Activated B cell treated with CpG ODN at 0.5 μM for 24 hours (primary cell): ENCODE results near the gene TMEM129. TPM values are rescaled to one million over a fixed set of nuclear protein-coding genes. Genes with fewer than 3 reads are reported as not detected.

ENCODE experiments used
- ATAC-seq: fragments of 200-7000 bp; cut with Tn5 transposase; one replicate; pipeline ENCODE4 v1.10.0; 2021; ENCODE audit warnings: low read depth, mild to moderate bottlenecking, moderate library complexity
- CTCF ChIA-PET: fragments of 350-600 bp; sonication (Branson Sonifier 250); formaldehyde crosslinking; loops from one replicate; lab custom pipeline; 2021; ENCODE audit warnings: antibody characterized with exemption; lab: Charles Lee
- POLR2A ChIA-PET: fragments of 350-600 bp; sonication (Branson Sonifier 250); formaldehyde crosslinking; loops from one replicate; lab custom pipeline; 2021; ENCODE audit warnings: antibody characterized with exemption; lab: Charles Lee
- DNase-seq: peaks from one replicate; pipeline ENCODE4 v3.0.0; 2022
- H3K27ac Mint-ChIP-seq: one replicate; pipeline ENCODE4 v1.8.0; 2020; ENCODE audit warnings: mixed read lengths
- H3K27me3 Mint-ChIP-seq: one replicate; pipeline ENCODE4 v1.8.0; 2021; ENCODE audit warnings: mixed read lengths
- H3K36me3 Mint-ChIP-seq: one replicate; pipeline ENCODE4 v1.8.0; 2021; ENCODE audit warnings: low read depth, mixed read lengths
- H3K4me1 Mint-ChIP-seq: one replicate; pipeline ENCODE4 v1.8.0; 2021; ENCODE audit warnings: mixed read lengths
- H3K4me3 Mint-ChIP-seq: one replicate; pipeline ENCODE4 v1.8.0; 2020; ENCODE audit warnings: mild to moderate bottlenecking, mixed read lengths
- H3K9me3 Mint-ChIP-seq: one replicate; pipeline ENCODE4 v1.8.0; 2020; ENCODE audit warnings: mixed read lengths
- intact Hi-C: fragments of 100-400 bp; cut with micrococcal nuclease; formaldehyde crosslinking; loops from one replicate; pipeline ENCODE4 v1.15.1; 2024
- total RNA-seq: library from RNA; stranded (reverse); gene quantifications from 2 replicates; pipeline ENCODE4 v1.2.3, GENCODE V29; 2022
- TF ChIP-seq, protein P1 (sequence below): fragments of 200-600 bp; IDR thresholded peaks from one replicate; pipeline ENCODE4 v1.8.0; 2022; ENCODE audit warnings: antibody characterized with exemption, mild to moderate bottlenecking

TMEM129 gene
- total RNA-seq, 1 donor from 2014 or later = 23.7 TPM

DNA sequence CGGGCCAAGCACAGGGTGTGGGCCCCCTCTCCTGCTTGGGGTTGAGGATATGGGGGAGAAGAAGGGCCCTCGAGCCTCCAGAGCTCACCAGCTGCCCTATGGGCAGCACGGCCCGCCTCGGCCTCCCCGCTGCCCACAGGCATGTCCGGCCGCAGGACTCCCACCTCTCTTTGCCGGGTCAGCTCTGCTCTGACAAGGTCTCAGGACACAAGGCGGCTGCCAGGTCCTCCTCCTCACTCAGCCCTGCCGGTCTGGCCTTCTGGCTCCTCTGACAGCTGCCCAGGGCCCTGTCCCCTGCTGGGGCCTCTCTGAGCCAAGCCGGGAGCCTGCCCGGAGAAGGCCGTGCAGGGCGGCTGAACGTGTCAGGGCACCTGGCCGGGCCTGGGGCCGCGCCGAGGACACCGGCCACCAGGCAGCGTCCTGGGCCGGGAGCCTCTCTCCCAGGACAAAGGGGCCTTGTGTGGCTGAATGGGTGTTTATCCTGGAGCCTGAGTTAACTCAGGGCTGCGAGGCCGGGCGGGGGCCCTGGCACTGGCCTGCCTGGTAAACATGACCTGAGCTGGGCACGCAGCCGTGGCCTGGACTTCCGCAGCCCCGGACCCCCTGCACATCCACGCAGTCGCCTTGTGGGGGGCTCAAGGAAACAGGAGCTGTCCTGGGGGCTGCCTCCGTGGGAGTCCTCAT, 25.9 kb upstream of the TMEM129 start:
- H3K36me3 Mint-ChIP-seq = peaks cover 15% of the 10 kb centered on the region
- no peak overlapping the region for H3K4me3 Mint-ChIP-seq
- ATAC-seq (no peak), DNase-seq (no peak)
- no peaks in the 10 kb centered on the region for H3K27me3 Mint-ChIP-seq
- no peak overlapping the region for H3K27ac Mint-ChIP-seq
- CTCF ChIA-PET = interaction anchor here (1.0 to 5.3 kb wide), 4 partner anchors 14 to 153 kb away, joined by 3 to 87 read pairs (median 6); no protein-coding TSS in a partner anchor
- no peaks in the 10 kb centered on the region for H3K4me1 Mint-ChIP-seq
- POLR2A ChIA-PET = no interaction called here
- intact Hi-C loops = loop anchor here (1.0 kb wide), 1 partner anchor 152 kb away; no protein-coding TSS in a partner anchor
- no peaks in the 10 kb centered on the region for H3K9me3 Mint-ChIP-seq
- TF ChIP-seq, protein P1, sequence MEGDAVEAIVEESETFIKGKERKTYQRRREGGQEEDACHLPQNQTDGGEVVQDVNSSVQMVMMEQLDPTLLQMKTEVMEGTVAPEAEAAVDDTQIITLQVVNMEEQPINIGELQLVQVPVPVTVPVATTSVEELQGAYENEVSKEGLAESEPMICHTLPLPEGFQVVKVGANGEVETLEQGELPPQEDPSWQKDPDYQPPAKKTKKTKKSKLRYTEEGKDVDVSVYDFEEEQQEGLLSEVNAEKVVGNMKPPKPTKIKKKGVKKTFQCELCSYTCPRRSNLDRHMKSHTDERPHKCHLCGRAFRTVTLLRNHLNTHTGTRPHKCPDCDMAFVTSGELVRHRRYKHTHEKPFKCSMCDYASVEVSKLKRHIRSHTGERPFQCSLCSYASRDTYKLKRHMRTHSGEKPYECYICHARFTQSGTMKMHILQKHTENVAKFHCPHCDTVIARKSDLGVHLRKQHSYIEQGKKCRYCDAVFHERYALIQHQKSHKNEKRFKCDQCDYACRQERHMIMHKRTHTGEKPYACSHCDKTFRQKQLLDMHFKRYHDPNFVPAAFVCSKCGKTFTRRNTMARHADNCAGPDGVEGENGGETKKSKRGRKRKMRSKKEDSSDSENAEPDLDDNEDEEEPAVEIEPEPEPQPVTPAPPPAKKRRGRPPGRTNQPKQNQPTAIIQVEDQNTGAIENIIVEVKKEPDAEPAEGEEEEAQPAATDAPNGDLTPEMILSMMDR = no peak

DNA sequence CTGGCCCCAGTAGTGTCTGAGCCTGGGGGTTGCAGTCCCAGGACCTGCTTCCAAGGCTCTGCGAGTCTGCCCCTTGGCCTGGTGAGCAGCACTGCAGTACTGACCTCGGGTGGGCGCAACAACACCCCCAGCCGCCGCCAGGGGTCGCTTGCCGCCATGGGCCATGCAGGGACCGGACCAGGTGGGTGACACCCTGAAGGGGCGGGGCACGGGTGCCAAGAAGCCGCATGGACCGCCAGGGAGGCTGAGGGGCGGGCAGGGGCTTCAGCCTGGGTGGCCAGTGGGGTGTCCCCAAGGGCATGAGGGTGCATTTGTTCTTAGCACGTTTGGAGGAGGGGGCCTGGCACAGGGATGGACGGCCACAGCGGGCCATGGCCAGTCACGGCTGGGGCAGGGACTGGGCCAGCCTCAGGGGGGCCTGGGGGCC, 25.2 kb upstream of the TMEM129 start:
- CTCF ChIA-PET = interaction anchor here (1.8 to 5.3 kb wide), 2 partner anchors 64 to 154 kb away, joined by 7 to 87 read pairs; no protein-coding TSS in a partner anchor
- TF ChIP-seq, protein P1 = peak; percentile 71
- intact Hi-C loops = loop anchor here (1.0 kb wide), 1 partner anchor 153 kb away; no protein-coding TSS in a partner anchor
- POLR2A ChIA-PET = no interaction called here
- Mint-ChIP-seq H3K9me3 (no peaks in the 10 kb centered on the region), H3K27ac (no peak overlapping the region), H3K27me3 (no peaks in the 10 kb centered on the region), H3K4me3 (no peak overlapping the region), H3K36me3 (peaks cover 21% of the 10 kb centered on the region), H3K4me1 (no peaks in the 10 kb centered on the region)
- ATAC-seq (peak; percentile 95), DNase-seq (peak; percentile 84)

DNA sequence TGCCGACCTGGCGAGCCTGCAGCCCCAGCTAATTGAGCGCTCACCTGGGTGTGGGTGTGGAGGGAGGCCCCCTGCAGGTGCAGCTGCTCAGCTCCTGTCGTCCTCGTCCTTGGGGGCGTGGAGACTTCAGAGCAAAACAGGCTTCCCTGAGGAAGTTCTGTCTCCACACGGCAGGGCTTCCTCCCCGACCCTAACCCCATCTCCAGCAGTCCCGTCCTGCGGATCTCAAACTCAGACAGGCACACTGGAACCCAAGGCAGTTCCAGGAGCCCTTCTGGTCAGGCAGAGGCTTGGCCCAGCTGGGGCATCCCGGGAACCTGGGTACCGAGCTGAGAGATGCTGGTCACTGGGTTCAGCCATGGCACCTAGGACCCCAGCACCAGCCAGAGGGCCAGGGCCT, 24.6 kb upstream of the TMEM129 start:
- no peak for ATAC-seq
- intact Hi-C loops = loop anchor here (1.0 kb wide), 1 partner anchor 154 kb away; no protein-coding TSS in a partner anchor

DNA sequence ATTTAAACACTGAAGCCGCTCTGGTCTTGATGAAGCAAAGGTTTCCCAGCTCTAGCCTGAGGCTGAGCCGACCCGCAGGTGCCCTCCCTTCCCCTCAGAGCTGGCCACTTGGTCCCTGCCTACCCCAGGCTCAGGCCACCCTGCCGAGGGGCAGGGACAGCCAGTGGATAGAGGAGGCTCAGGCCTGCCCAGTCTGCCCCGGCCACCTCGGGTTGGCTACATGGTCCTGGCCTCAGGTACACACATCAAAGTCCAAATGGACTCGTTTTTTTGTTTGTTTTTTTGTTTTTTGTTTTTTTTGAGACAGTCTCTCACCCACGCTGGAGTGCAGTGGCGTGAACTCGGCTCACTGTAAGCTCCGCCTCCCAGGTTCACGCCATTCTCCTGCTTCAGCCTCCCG, 24.0 kb upstream of the TMEM129 start:
- DNase-seq (no peak), ATAC-seq (no peak)
- TF ChIP-seq, protein P1 = no peak
- Mint-ChIP-seq H3K36me3 (peaks cover 29% of the 10 kb centered on the region), H3K4me3 (no peak overlapping the region), H3K9me3 (no peaks in the 10 kb centered on the region), H3K27me3 (no peaks in the 10 kb centered on the region), H3K27ac (no peak overlapping the region), H3K4me1 (no peaks in the 10 kb centered on the region)
- ChIA-PET POLR2A (no interaction called here), CTCF (interaction anchor here (0.9 to 5.3 kb wide), 5 partner anchors 14 to 166 kb away, joined by 3 to 87 read pairs (median 5); no protein-coding TSS in a partner anchor)
- intact Hi-C loops = no loop called here

More for the DNA sequence above, 24.6 kb upstream of the TMEM129 start:
- Mint-ChIP-seq H3K4me1 (no peaks in the 10 kb centered on the region), H3K9me3 (no peaks in the 10 kb centered on the region), H3K4me3 (no peak overlapping the region), H3K27ac (no peak overlapping the region), H3K27me3 (no peaks in the 10 kb centered on the region), H3K36me3 (peaks cover 26% of the 10 kb centered on the region)
- ChIA-PET CTCF (interaction anchor here (0.9 to 5.3 kb wide), 5 partner anchors 15 to 165 kb away, joined by 3 to 87 read pairs (median 5); no protein-coding TSS in a partner anchor), POLR2A (no interaction called here)
- DNase-seq = no peak
- TF ChIP-seq, protein P1 = no peak

DNA sequence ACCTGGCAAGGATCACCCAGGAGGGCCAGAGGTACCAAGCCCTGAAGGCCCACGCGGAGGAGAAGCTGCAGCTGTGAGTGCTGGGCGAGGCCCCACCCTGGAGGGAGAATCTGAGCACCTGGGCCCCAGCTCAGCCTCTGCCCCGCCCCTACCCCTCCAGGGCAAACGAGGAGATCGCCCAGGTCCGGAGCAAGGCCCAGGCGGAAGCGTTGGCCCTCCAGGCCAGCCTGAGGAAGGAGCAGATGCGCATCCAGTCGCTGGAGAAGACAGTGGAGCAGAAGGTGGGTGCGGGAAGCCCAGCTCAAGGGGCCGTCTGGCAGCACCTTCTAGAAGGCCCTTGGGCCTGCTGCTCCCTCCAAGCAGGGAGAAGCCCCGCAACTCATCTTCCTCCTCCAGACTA, 23.4 kb upstream of the TMEM129 start:
- ChIA-PET CTCF (interaction anchor here (0.9 to 5.3 kb wide), 5 partner anchors 14 to 166 kb away, joined by 3 to 87 read pairs (median 4); no protein-coding TSS in a partner anchor), POLR2A (no interaction called here)
- intact Hi-C loops = no loop called here
- DNase-seq (no peak), ATAC-seq (no peak)
- Mint-ChIP-seq H3K36me3 (peaks cover 32% of the 10 kb centered on the region), H3K4me3 (no peak overlapping the region), H3K9me3 (no peaks in the 10 kb centered on the region), H3K4me1 (no peaks in the 10 kb centered on the region), H3K27ac (no peak overlapping the region), H3K27me3 (no peaks in the 10 kb centered on the region)
- TF ChIP-seq, protein P1 = no peak
